Upper lobe of left lung (tissue), 6 donors: ENCODE results near the gene MIER2. TPM values are rescaled to one million over a fixed set of nuclear protein-coding genes. Genes with fewer than 3 reads are reported as not detected.

Source experiments
- ATAC-seq, 2 donors: fragments of 200-7000 bp; cut with Tn5 transposase; one replicate each; pipeline ENCODE4 v1.9.1; 2022; ENCODE audit warnings: mild to moderate bottlenecking in 2 of 2, moderate library complexity in 2 of 2; ENCODE audit not compliant: low FRiP score in 2 of 2
- DNase-seq, 2 donors: peaks; one replicate each; pipeline ENCODE4 v3.0.0-alpha.2; 2019 to 2020
- H3K27ac ChIP-seq, 4 donors: fragments of 200-600 bp; sonication (generic); one replicate each; pipeline ENCODE4 v1.5.1; 2016 to 2019
- H3K27me3 ChIP-seq, 4 donors: fragments of 200-600 bp; sonication (generic); one replicate each; pipeline ENCODE4 v1.5.1; 2017 to 2019
- H3K36me3 ChIP-seq, 4 donors: fragments of 200-600 bp; sonication (generic); one replicate each; pipeline ENCODE4 v1.5.1; 2016 to 2019
- H3K4me1 ChIP-seq, 4 donors: fragments of 200-600 bp; sonication (generic); one replicate each; pipeline ENCODE4 v1.5.1; 2018 to 2019
- H3K4me3 ChIP-seq, 4 donors: fragments of 200-600 bp; sonication (generic); one replicate each; pipeline ENCODE4 v1.5.1; 2017 to 2019; ENCODE audit warnings: mild to moderate bottlenecking in 2 of 4, moderate library complexity in 1 of 4
- H3K9me3 ChIP-seq, 4 donors: fragments of 200-600 bp; sonication (generic); one replicate each; pipeline ENCODE4 v1.5.1; 2018 to 2019
- CTCF ChIP-seq, 6 experiments: fragments of 450-650 bp in 4 of 6; fragments of 200-600 bp in 2 of 6; sonication (generic) in 2 of 6; IDR thresholded peaks; one replicate each; pipeline ENCODE4 v1.5.1; 2016 to 2019; ENCODE audit warnings: antibody characterized with exemption in 6 of 6
- EP300 ChIP-seq, 4 donors: sonication (generic); formaldehyde crosslinking; IDR thresholded peaks; one replicate each; pipeline ENCODE4 v1.5.1; 2017; ENCODE audit warnings: antibody characterized with exemption in 4 of 4, control low read depth in 2 of 4
- POLR2A ChIP-seq, 4 donors: fragments of 450-650 bp; IDR thresholded peaks; one replicate each; pipeline ENCODE4 v1.5.1; 2016 to 2017; ENCODE audit warnings: antibody characterized with exemption in 4 of 4, mild to moderate bottlenecking in 2 of 4
- POLR2AphosphoS5 ChIP-seq, 2 donors: sonication (generic); formaldehyde crosslinking; IDR thresholded peaks; one replicate each; pipeline ENCODE4 v1.5.1; 2017; ENCODE audit warnings: antibody characterized with exemption in 2 of 2
- WGBS, 2 donors: methylation state at CpG; one replicate each; pipeline ENCODE4 v1.1.5; 2017 to 2018; 5-methylcytosine and 5-hydroxymethylcytosine counted together
- total RNA-seq, 6 donors: library from RNA; depleted of rRNA in 4 of 6; stranded (reverse); fragments of >200 nt in 4 of 6; gene quantifications; one replicate each; pipeline versions ENCODE4 v1.1.0 to v1.2.1, GENCODE V29; 2016 to 2021
- donor health status: DM: no; HTN: no; CAD: no; lungs with moderate emphysema.
- donor health status: DM: no; HTN: yes; CAD: no; lungs with severe emphysema.

The MIER2 gene
- total RNA-seq, 6 donors from 2014 or later, result 16.4 to 64.8 (median 31.7) TPM

- no peak for ATAC-seq
- 38 to 39% methylated on average over 21 of the region's 21 CpGs for WGBS, 2 donors
- no peak overlapping the region for H3K4me3 ChIP-seq
- no peak overlapping the region for H3K27ac ChIP-seq
- H3K27me3 ChIP-seq, result no peaks in the 10 kb centered on the region
- H3K4me1 ChIP-seq, result no peaks in the 10 kb centered on the region
- TF ChIP-seq POLR2A (IDR thresholded peaks at IDR 0.05), result no peak
- no peak for TF ChIP-seq CTCF (IDR thresholded peaks at IDR 0.05)
- no peak for TF ChIP-seq EP300 (IDR thresholded peaks at IDR 0.05)
- no peak for TF ChIP-seq POLR2AphosphoS5 (IDR thresholded peaks at IDR 0.05)
- peaks cover 0 to 3% (median 0%) of the 10 kb centered on the region in 4 donors for H3K36me3 ChIP-seq
- H3K9me3 ChIP-seq, result no peaks in the 10 kb centered on the region
- DNase-seq, result no peak
These were observed 66.9 kb downstream of the MIER2 start for GRCh38 chr19:277581-278165.

GRCh38 chr19:277131-277530, 67.5 kb downstream of the MIER2 start:
- DNase-seq, result no peak
- ATAC-seq, result peak in 1 of 2 donors; percentile 16
- WGBS, 2 donors, result 69 to 70% methylated on average over 5 to 7 of the region's 7 CpGs
- no peaks in the 10 kb centered on the region for H3K9me3 ChIP-seq
- TF ChIP-seq CTCF (IDR thresholded peaks at IDR 0.05) (no peak), EP300 (IDR thresholded peaks at IDR 0.05) (no peak), POLR2A (IDR thresholded peaks at IDR 0.05) (no peak), POLR2AphosphoS5 (IDR thresholded peaks at IDR 0.05) (no peak)
- no peak overlapping the region for H3K4me3 ChIP-seq
- H3K27ac ChIP-seq, result no peak overlapping the region
- no peaks in the 10 kb centered on the region for H3K4me1 ChIP-seq
- H3K27me3 ChIP-seq, result no peaks in the 10 kb centered on the region
- peaks cover 0 to 3% (median 0%) of the 10 kb centered on the region in 4 donors for H3K36me3 ChIP-seq

GRCh38 chr19:275958-276646, 68.5 kb downstream of the MIER2 start:
- 88% methylated on average over 19 of the region's 19 CpGs for WGBS, 2 donors
- DNase-seq (no peak), ATAC-seq (no peak)
- no peak overlapping the region for H3K4me3 ChIP-seq
- no peak for TF ChIP-seq EP300 (IDR thresholded peaks at IDR 0.05)
- no peak for TF ChIP-seq POLR2AphosphoS5 (IDR thresholded peaks at IDR 0.05)
- no peak for TF ChIP-seq POLR2A (IDR thresholded peaks at IDR 0.05)
- no peak for TF ChIP-seq CTCF (IDR thresholded peaks at IDR 0.05)
- no peaks in the 10 kb centered on the region for H3K9me3 ChIP-seq
- H3K27me3 ChIP-seq, result no peaks in the 10 kb centered on the region
- H3K27ac ChIP-seq, result no peak overlapping the region
- H3K36me3 ChIP-seq, result peaks cover 0 to under 1% (median 0%) of the 10 kb centered on the region in 4 donors
- no peaks in the 10 kb centered on the region for H3K4me1 ChIP-seq

DNA sequence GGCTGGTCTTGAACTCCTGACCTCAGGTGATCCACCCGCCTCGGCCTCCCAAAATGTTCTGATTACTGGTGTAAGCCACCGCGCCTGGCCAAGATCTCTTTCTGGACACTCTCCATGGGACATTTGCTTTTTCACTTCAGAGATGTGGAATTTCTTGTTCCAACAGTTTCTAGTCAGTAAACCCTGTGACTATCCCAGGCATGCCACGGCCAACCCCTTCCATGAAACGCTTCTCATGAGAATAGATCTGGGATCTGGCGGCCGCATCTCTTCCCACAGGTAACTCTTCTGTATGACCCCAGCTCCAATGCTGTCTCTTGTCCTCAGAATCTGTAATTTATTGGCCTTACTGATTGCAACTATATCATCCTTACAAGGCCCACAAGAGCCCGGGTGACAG, 69.6 kb downstream of the MIER2 start:
- Histone ChIP-seq H3K9me3 (no peaks in the 10 kb centered on the region), H3K4me3 (no peak overlapping the region), H3K27me3 (no peaks in the 10 kb centered on the region), H3K4me1 (no peaks in the 10 kb centered on the region), H3K36me3 (no peaks in the 10 kb centered on the region), H3K27ac (no peak overlapping the region)
- TF ChIP-seq POLR2AphosphoS5 (IDR thresholded peaks at IDR 0.05) (no peak), POLR2A (IDR thresholded peaks at IDR 0.05) (no peak), EP300 (IDR thresholded peaks at IDR 0.05) (no peak), CTCF (IDR thresholded peaks at IDR 0.05) (no peak)
- 89 to 93% methylated on average over 9 of the region's 9 CpGs for whole genome bisulfite sequencing, 2 donors
- no peak for ATAC-seq
- DNase-seq, result no peak

DNA sequence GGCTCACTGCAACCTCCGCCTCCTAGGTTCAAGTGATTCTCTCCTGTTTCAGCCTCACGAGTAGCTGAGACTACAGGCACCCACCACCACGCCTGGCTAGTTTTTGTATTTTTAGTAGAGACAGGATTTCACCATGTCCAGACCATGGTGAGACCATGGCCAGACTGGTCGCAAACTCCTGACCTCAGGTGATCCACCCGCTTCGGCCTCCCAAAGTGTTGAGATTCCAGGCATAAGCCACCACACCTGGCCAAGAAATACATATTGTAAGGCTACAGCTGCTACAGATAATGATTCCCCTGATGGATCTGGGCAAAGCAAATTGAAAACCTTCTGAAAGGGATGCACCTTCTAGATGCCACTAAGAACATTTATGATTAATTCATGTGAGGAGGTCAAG, 71.2 kb downstream of the MIER2 start:
- DNase-seq (no peak), ATAC-seq (no peak)
- Histone ChIP-seq H3K9me3 (no peaks in the 10 kb centered on the region), H3K4me3 (no peak overlapping the region), H3K27ac (no peak overlapping the region), H3K4me1 (no peaks in the 10 kb centered on the region), H3K36me3 (no peaks in the 10 kb centered on the region), H3K27me3 (no peaks in the 10 kb centered on the region)
- WGBS, 2 donors, result 82 to 83% methylated on average over 6 of the region's 6 CpGs
- no peak for TF ChIP-seq CTCF (IDR thresholded peaks at IDR 0.05)
- TF ChIP-seq POLR2AphosphoS5 (IDR thresholded peaks at IDR 0.05), result no peak
- no peak for TF ChIP-seq POLR2A (IDR thresholded peaks at IDR 0.05)
- no peak for TF ChIP-seq EP300 (IDR thresholded peaks at IDR 0.05)
